ENCODE measurements around the gene HOOK2. TPM values are rescaled to one million over a fixed set of nuclear protein-coding genes. Genes with fewer than 3 reads are reported as not detected.

Gene HOOK2
- total and polyA plus RNA-seq, 2 of the 13 experiments (the other 11 are each of a cell fraction or from before 2014, with no cell fraction given), result 9.2 to 12.9 TPM

GRCh38 chr19:12783849-12784393 is 8.6 kb upstream of the HOOK2 start (continued):
- TF ChIP-seq ZNF546 (CRISPR knock-in tag; conservative IDR thresholded peaks at IDR 0.05) (0 out of 2 replicates have a peak, but pooled peaks have one; percentile 41), BCL6 (CRISPR knock-in tag; IDR thresholded peaks at IDR 0.05) (peak; percentile 70), BORCS8-MEF2B (CRISPR knock-in tag; IDR thresholded peaks at IDR 0.05) (0 out of 2 replicates have a peak, but pooled peaks have one; percentile 42), KDM2A (CRISPR knock-in tag; IDR thresholded peaks at IDR 0.05; ENCODE audit: borderline replicate concordance, low read depth) (0 out of 2 replicates have a peak, but pooled peaks have one; percentile 22), TEAD3 (CRISPR knock-in tag; optimal IDR thresholded peaks at IDR 0.05; ENCODE audit: borderline replicate concordance) (peak; percentile 51), ZNF609 (CRISPR knock-in tag; IDR thresholded peaks at IDR 0.05; ENCODE audit: borderline replicate concordance) (peak; percentile 69; the same call in 1 of the 2 replicates), HIVEP1 (CRISPR knock-in tag; IDR thresholded peaks at IDR 0.05) (0 out of 2 replicates have a peak, but pooled peaks have one; percentile 41), RARA (CRISPR knock-in tag; IDR thresholded peaks at IDR 0.05) (peak; percentile 92), MTA1 (CRISPR knock-in tag; IDR thresholded peaks at IDR 0.05; ENCODE audit: borderline replicate concordance) (0 out of 2 replicates have a peak, but pooled peaks have one; percentile 21), BHLHE40 (IDR thresholded peaks at IDR 0.05; ENCODE audit: low read length) (no peak), RERE (CRISPR knock-in tag; IDR thresholded peaks at IDR 0.05; ENCODE audit: low read depth) (0 out of 2 replicates have a peak, but pooled peaks have one; percentile 25), FOXA3 (CRISPR knock-in tag; IDR thresholded peaks at IDR 0.05) (peak; percentile 79), ZNF709 (CRISPR knock-in tag; IDR thresholded peaks at IDR 0.05) (no peak), NR1H2 (CRISPR knock-in tag; IDR thresholded peaks at IDR 0.05; ENCODE audit: borderline replicate concordance, low read depth) (no peak)
- TF ChIP-seq, protein P1, sequence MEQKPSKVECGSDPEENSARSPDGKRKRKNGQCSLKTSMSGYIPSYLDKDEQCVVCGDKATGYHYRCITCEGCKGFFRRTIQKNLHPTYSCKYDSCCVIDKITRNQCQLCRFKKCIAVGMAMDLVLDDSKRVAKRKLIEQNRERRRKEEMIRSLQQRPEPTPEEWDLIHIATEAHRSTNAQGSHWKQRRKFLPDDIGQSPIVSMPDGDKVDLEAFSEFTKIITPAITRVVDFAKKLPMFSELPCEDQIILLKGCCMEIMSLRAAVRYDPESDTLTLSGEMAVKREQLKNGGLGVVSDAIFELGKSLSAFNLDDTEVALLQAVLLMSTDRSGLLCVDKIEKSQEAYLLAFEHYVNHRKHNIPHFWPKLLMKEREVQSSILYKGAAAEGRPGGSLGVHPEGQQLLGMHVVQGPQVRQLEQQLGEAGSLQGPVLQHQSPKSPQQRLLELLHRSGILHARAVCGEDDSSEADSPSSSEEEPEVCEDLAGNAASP (CRISPR knock-in tag; IDR thresholded peaks at IDR 0.05; ENCODE audit: borderline replicate concordance), result peak; percentile 64; the same call in 1 of the 2 replicates
- TF ChIP-seq, protein P2, sequence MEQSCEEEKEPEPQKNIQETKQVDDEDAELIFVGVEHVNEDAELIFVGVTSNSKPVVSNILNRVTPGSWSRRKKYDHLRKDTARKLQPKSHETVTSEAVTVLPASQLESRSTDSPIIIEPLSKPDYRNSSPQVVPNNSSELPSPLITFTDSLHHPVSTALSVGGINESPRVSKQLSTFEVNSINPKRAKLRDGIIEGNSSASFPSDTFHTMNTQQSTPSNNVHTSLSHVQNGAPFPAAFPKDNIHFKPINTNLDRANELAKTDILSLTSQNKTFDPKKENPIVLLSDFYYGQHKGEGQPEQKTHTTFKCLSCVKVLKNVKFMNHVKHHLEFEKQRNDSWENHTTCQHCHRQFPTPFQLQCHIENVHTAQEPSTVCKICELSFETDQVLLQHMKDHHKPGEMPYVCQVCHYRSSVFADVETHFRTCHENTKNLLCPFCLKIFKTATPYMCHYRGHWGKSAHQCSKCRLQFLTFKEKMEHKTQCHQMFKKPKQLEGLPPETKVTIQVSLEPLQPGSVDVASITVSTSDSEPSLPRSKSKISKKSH (CRISPR knock-in tag; IDR thresholded peaks at IDR 0.05; ENCODE audit: borderline replicate concordance), result peak; percentile 51; the same call in 1 of the 2 replicates

All from HepG2 (cell line).